GM10847 (cell line): ENCODE measurements around the gene SLC24A2.

Experiments used
- POLR2A ChIP-seq: IDR thresholded peaks from 2 replicates; pipeline ENCODE4 v1.6.1; 2011; ENCODE audit not compliant: insufficient read length; ENCODE audit errors: extremely low read depth

Gene SLC24A2

GRCh38 chr9:19781240-19781639 lies 7.6 kb downstream of the SLC24A2 start:
- no peak for TF ChIP-seq POLR2A

- TF ChIP-seq POLR2A = no peak
These were observed 17.4 kb downstream of the SLC24A2 start for GRCh38 chr9:19771446-19771845.

DNA sequence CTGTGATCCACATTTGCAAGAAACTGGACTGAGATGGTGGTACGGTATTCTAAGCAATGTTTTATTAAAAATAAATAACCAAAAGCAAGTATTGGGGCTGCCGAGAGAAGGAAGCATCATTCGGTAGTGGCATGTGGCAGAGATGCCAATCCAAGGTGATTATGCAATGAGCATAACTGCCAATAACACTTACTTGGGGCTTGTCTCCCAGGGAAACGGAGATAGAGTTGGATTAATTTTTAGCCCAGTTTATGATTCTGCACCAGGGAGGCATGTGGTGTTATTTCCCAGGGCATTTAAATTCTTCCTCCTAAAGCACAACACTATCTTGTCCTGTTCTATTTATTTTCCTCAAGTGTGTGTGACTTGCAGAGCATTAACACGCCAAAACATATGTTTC lies 17.9 kb downstream of the SLC24A2 start:
- no peak for TF ChIP-seq POLR2A

DNA sequence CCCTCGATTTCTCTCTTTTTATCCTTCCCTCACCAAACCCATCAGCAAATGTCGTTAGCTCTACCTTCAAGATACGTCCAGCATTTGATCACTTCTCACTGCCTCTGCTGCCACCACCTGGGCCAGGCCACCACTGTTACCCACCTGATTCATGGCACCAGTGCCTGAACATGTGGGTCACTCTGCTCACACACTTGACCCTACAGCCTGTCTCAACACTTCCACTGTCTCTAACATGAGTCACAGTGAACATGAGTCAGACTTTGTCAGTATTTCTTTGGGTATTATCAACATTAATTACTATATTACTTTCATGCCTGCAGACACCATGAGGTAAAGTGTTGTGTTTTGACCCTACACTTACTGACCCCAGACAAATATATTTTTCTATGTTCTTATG lies 19.6 kb downstream of the SLC24A2 start:
- TF ChIP-seq POLR2A = no peak

DNA sequence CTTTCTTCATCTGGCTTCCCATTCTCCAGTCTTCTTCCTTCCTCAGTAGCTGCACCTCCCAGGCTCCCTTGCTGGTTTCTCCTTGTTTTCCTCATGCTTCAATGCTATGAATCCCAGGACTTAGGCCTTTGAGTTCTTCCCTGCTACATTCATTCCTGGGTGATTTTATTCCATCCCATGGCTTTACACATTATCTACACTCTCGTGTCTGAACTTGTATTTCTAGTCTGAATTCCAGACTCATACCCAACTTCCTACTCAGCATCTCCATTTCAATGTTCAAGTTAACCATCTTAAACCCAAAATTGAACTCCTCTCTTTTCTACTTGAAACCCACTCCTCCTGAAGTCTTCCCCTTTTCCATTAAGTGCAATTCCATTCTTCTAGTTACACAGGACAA lies 20.0 kb downstream of the SLC24A2 start:
- TF ChIP-seq POLR2A = no peak

DNA sequence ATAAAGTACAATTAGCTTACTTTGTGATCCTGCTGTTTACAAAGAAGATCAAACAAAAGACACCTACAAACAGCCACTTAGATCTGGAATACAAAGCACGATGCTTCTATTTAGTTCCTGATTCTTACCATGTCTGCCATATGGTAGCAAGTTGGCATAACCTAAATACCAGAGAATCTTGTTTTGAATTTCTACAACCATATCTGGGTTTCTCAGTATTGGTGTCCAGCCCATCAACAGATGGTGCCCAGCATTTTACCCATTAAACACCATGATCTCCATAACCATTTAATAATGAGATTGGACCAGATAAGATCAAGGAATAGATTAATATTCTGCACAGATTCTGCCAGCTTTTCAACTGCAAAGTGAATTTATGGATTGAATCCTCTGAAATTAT lies 29.8 kb downstream of the SLC24A2 start:
- TF ChIP-seq POLR2A = no peak

- no peak for TF ChIP-seq POLR2A
These were observed 31.1 kb downstream of the SLC24A2 start for GRCh38 chr9:19757745-19758144.

DNA sequence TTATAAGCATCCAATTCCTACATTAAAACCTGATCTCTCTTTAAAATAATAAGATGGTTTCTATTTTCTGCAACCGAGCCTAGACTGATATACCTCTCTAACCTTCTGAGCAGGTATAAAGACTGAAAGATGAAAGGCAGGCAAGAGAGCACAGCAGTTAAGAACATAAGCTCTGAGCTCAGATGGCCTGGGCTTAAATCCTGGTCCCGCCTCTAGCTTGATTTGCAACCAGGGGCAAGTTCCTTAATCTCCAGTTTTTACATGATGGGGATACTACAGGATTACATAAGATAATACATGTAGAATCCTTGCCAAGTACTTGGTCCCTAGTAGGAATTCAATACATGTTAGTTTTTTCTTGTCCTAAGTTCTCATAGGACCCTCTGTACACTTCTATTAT lies 33.9 kb downstream of the SLC24A2 start:
- no peak for TF ChIP-seq POLR2A

- no peak for TF ChIP-seq POLR2A
These were observed 40.3 kb downstream of the SLC24A2 start for GRCh38 chr9:19748278-19749126.

DNA sequence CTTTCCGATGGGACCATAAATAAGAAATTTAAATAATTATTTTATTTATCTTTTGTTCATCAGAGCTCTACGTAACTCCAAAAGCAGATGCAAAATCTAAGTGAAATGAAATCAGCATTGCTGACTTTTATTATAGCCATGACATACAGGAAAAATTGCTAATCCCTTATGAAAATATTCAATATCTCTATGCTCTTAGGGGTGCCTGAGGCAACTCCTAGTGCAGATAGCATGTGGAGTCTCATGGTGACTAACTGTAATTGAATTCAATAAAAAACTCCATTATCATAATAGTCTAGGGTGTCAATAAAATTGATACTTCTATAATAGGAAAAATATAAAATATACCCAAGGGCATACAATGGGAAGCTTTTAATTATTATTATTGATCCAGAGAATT lies 42.6 kb downstream of the SLC24A2 start:
- no peak for TF ChIP-seq POLR2A

- TF ChIP-seq POLR2A = no peak
These were observed 47.7 kb downstream of the SLC24A2 start for GRCh38 chr9:19741178-19741577.
